GM21528 (cell line): ENCODE results near the gene FADS3.

Source experiments
- ATAC-seq: cut with Tn5 transposase; IDR thresholded peaks from one replicate; pipeline ENCODE4 v1.9.1; 2021; ENCODE audit warnings: mild to moderate bottlenecking, moderate library complexity; ENCODE audit not compliant: unreplicated experiment, low FRiP score

Gene FADS3

GRCh38 chr11:61900251-61900650 lies 8.9 kb upstream of the FADS3 start:
- no peak for ATAC-seq

- peak; percentile 54 for ATAC-seq
These were observed 7.9 kb upstream of the FADS3 start for GRCh38 chr11:61899146-61899841.

- no peak for ATAC-seq
These were observed 6.9 kb upstream of the FADS3 start for GRCh38 chr11:61898247-61898582.

GRCh38 chr11:61897387-61898246 lies 6.3 kb upstream of the FADS3 start:
- no peak for ATAC-seq

- ATAC-seq: no peak
These were observed 5.5 kb upstream of the FADS3 start for GRCh38 chr11:61896665-61897386.

GRCh38 chr11:61895718-61896059 lies 4.3 kb upstream of the FADS3 start:
- ATAC-seq: no peak

- ATAC-seq: no peak
These were observed 3.8 kb upstream of the FADS3 start for GRCh38 chr11:61895046-61895717.

- ATAC-seq: no peak
These were observed 2.6 kb upstream of the FADS3 start for GRCh38 chr11:61893981-61894380.

- peak; percentile 8 for ATAC-seq
These were observed 683 bp upstream of the FADS3 start for GRCh38 chr11:61892085-61892370.

- peak; percentile 25 for ATAC-seq
These were observed 615 bp downstream of the FADS3 start for GRCh38 chr11:61890529-61891330.

GRCh38 chr11:61889831-61890230 lies 1.5 kb downstream of the FADS3 start:
- ATAC-seq: no peak

GRCh38 chr11:61888590-61888989 lies 2.8 kb downstream of the FADS3 start:
- ATAC-seq: no peak

GRCh38 chr11:61887839-61888494 lies 3.4 kb downstream of the FADS3 start:
- ATAC-seq: no peak

- ATAC-seq: no peak
These were observed 4.7 kb downstream of the FADS3 start for GRCh38 chr11:61886643-61887042.

GRCh38 chr11:61885784-61886580 lies 5.4 kb downstream of the FADS3 start:
- ATAC-seq: no peak

- no peak for ATAC-seq
These were observed 6.1 kb downstream of the FADS3 start for GRCh38 chr11:61885166-61885778.

- ATAC-seq: no peak
These were observed 7.4 kb downstream of the FADS3 start for GRCh38 chr11:61883947-61884346.

- ATAC-seq: no peak
These were observed 8.0 kb downstream of the FADS3 start for GRCh38 chr11:61883327-61883726.

- no peak for ATAC-seq
These were observed 8.5 kb downstream of the FADS3 start for GRCh38 chr11:61882879-61883278.
